GM18873 (cell line): Measurements from ENCODE around the gene HDAC7.
A peak's percentile ranks its signal among the peaks of the same experiment; 100 is the strongest.
"Not testable (repeated sequence)": the region's sequence is repeated elsewhere in the genome, so short reads cannot be mapped to it uniquely, and the experiment has no call there.

Experiments used
- ATAC-seq: cut with Tn5 transposase; IDR thresholded peaks from one replicate; pipeline ENCODE4 v1.9.1; 2021; ENCODE audit warnings: mild to moderate bottlenecking, moderate library complexity, moderate number of reproducible peaks; ENCODE audit not compliant: unreplicated experiment, low FRiP score

Gene HDAC7

DNA sequence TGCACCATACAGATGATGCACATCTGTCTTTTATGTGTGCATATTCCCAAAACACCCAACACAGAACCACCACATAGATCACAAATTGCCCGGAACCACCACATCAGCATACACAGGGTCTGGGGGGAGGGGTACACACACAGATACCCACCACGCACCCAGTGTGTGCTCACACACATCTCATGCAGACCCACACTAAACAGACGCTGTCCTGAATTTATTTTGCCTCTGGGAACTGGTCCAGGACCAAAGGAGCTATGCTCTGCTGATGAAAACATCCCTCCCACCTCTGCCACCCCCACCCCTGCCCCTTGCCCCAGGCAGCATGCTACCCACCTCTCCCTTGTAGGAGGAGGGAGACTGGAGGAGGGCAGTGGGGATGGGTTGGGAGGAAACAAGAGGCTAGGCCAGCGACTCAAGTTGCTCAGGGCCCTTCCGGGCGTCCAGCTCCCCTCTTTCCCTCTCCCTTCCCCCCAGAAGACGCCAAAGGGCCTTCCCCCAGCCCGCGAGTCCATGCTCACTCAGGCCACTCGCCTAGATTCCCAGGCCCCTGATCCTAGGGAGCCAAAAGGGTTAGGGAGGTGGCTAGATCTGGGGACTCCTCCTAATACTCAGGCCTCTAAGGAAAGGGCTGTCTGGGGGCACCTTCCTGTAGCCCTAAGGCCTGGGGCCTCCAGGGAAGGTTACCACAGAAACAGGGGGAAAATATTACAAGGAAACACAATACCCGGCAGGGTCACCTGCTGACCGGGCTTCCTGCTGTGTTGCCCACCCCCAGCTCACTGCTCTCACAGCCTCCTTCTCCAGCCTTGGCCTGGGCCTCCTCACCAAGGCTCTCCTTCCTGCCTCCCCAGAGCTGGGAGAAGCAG lies 3.1 kb downstream of the HDAC7 start:
- ATAC-seq, result no peak

DNA sequence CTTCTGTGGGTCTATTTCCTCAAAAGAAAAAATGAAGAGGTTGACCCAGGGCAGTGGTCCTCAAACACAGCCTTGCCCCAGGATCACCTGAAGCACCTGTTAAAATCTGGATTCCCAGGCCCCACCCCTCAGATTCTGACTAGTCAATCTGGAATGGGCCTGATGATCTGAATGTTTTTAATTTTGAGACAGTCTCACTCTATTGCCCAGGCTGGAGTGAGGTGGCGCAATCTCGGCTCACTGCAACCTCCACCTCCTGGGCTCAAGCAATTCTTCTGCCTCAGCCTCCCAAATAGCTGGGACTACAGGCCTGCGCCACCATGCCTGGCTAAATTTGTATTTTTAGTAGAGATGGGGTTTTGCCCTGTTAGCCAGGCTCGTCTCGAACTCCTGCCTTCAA lies 4.3 kb downstream of the HDAC7 start:
- not testable (repeated sequence) for ATAC-seq

DNA sequence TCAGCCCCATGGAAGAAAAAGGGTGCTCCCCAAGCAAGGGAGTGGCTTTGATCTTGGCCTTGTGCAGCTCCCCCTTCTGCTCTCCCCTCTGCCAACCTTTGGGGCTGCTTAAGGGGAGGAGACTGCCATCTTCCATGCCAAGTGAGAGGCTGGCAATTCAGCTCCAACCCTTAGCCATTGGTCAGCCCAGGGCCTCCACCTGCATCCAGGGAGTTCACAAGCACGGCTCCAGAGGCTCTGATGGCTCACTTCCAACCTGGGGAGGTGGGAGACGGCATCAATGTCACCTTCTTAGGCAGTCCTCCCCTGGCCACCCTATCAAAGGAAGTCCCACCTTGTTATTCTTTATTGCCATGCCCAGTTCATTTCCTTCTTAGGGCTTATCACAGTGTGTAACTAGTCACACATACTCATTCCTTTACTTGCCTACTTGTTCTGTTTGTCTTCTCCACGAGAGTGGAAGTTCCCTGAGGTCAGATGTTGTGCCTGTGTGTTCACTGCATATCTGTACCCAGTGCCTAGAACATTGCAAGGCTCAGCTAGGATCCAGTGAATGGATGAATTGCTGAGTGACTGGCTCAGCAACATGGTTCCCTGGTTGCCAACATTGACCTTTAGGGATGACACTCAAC lies 5.0 kb downstream of the HDAC7 start:
- ATAC-seq, result no peak

DNA sequence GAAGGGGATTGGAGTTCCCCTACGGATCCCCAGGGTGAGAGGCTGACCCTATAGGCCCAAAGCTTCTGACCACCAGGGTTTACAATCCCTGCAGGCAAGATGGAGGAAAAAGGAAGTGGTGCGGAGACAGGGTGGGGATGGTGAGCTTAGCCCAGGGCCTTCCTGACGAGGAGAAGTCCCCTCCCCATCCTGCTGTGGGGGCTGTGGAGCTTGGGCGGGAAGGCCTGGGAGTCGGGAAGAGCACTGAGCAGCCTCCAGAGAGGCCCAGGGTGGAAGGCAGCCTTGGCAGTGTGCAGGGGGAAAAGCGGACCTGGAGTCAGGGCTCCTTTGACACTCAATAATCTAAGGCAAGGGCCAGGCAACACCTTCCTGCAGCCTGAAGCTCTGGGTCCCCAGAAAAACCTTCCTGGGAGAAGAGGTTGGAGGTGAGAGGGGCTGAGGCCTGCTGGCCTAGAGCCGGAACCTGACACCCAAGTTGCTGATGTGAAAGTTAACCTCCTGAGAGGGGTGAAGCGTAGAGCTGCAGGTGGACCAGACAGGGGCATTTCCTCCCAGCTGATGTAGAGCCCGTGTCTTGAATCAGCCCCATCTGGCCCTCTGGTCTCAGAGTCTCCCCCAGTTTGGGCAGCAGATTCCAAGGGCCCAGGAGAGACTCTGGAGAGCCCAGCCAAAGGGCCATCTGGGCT lies 6.0 kb downstream of the HDAC7 start:
- ATAC-seq, result peak; percentile 32

DNA sequence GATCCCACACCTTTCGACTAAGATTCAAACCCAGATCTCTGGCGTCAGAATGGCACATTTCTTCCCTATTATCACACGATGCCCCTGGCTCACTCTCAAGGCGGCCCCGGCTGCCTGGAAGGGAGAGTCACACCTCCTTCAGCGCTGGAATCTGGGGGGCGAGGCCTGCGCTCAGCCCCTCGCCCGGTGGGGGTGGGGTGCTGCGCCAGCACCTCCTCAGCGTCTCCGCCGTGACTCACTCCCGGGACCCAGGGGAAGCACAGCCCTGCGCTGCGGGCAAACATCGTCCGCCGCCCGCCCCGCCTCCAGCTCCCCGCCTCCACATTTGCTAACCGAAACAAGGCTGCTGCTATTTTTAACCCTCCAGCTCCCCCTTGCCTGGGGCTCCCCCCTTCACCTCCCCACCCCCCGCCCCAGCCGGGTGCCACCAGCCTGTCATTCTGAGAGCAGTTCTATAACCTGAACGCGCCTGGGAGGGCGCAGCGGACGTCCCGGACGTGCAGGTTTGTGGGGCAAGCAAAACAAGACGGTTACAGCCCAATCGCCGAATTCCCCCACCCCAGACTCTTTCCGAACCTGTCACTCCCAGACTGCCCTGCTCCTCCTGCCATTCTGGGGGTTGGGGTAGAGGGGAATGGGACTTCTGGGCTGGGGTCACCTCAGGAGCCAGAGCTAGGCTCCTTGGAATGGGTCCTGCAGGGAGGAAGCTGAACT lies 6.7 kb downstream of the HDAC7 start:
- peak; percentile 49 for ATAC-seq

GRCh38 chr12:47811581-47812484 lies 7.9 kb downstream of the HDAC7 start:
- no peak for ATAC-seq

GRCh38 chr12:47811072-47811396 lies 8.7 kb downstream of the HDAC7 start:
- no peak for ATAC-seq

DNA sequence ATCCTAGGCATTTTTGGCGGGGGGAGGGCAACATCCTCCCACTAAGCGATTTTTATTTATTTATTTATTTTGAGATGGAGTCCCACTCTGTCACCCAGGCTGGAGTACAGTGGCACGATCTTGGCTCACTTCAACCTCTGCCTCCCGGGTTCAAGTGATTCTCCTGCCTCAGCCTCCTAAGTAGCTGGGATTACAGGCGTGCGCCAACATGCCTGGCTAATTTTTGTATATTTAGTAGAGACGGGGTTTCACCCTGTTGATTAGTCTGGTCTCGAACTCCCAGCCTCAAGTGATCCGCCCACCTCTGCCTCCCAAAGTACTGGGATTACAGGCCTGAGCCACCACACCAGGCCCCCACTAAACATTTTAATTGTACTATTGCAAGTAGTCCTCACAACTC lies 10.2 kb downstream of the HDAC7 start:
- ATAC-seq, result not testable (repeated sequence)

DNA sequence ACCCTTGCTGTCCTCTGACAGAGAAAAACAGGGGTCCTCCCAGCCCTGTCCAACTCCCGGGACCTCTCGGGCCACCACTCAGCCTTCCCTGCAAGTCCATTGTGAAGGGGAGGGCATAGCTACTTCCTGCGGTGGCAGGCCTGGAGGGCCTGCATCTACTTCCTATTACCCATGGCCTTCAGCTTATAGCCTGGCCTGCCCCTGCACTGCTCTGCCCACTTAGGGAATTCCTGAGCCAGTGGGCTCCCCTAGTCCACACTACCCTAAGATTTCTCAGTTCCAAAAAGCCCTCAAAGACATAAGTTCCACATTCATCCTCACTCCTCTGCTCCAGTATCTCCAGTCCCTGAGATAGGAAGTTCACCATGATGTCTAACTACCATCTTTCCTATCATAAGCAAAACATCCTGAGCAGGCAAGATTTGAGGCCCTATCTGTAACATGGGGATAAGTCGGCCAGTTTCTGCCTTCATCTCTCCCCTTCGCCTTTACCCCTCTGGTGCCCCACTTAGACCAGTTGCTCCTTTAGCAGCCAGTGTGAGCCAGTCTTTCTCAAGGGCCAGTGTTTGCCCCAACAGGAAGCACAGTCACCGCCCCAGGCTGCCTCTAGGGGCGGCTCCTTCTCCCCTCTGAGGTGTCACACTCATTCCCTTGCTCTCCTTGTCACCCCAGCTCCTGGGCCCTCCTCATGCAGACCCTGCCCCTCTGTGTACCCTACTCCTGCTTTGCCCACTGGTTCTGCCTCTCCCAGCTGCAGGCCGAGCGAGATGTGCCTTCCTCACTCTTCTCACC lies 10.9 kb downstream of the HDAC7 start:
- ATAC-seq, result no peak

- peak; percentile 44 for ATAC-seq
Measured at GRCh38 chr12:47808050-47808449, 11.7 kb downstream of the HDAC7 start.

GRCh38 chr12:47807338-47807737 lies 12.4 kb downstream of the HDAC7 start:
- no peak for ATAC-seq

- no peak for ATAC-seq
Measured at GRCh38 chr12:47805417-47805816, 14.3 kb downstream of the HDAC7 start.

DNA sequence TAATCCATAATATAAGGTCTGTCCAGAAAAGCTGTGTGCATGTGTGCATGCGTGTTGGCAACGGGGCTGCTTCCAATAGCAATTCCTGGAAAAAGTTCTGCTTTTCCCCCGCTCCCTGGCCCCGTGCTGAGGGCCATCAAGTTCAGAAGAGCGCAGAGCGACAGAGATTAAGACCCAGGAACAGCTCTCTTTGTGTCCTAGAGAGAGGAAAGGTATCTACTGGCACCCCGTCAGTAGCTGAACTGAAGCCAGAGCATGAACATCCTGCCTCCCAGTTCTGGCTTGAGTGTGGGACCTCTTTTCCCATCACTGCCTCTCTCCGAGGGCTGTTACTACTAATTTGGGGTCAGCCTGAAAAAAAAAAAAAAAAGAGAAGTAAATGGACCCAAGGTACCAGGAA lies 15.5 kb downstream of the HDAC7 start:
- no peak for ATAC-seq

GRCh38 chr12:47803191-47803875 lies 16.4 kb downstream of the HDAC7 start:
- ATAC-seq, result no peak

GRCh38 chr12:47802312-47802711 lies 17.4 kb downstream of the HDAC7 start:
- ATAC-seq, result no peak

DNA sequence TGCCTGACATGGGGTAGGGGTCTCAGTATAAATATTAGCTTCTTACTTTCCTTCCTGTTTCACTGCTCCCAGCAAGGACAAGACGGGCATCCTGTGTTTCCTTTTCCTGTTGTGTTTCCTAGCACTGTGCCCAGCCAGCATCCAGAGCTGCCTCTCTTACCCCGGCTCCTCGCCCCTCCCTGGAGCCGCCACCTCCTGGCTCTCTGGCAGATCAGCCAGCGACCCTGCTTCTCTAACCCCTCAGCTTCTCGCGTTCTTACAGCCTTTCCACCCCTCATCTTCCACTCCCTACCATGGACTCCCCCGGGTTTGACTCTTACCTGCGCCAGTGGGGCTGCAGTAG lies 17.8 kb downstream of the HDAC7 start:
- no peak for ATAC-seq

DNA sequence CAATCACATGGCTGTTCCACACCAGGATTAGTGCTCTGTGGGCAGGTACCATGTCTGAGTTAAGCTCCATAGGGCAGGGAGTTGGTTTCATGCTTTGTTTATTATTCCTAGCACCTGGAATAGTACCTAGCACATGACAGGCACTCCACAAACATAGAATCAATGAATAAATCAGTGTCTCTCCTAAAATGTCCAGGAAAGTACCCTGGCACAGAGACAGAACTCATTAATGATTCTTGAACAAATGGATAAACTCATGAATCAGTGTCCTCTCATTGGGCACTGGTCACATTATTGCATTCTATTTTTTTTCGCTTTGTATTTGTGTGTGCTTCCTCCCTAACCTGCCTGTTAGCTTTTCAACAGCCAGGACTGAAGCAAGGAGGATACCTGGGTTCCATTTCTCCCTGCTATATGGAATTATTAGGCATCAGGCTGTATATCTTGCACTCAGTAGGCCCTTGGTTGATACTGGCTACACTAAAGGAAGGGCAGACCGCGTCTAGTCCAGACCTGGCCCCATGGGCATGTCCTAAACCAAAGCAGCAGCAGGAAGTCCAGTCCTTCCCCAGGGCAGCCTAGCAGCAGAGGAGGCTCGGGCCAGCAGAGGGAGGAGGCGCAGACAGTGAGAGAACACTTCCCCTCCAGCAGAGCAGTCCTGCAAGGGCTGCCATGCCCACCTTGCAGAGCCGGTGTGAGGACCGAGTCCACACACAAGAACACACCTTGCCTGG lies 18.4 kb downstream of the HDAC7 start:
- no peak for ATAC-seq

- ATAC-seq, result no peak
Measured at GRCh38 chr12:47800582-47800981, 19.1 kb downstream of the HDAC7 start.
